Mesenchymal stem cell (in vitro differentiated cells and primary cell): Measurements from ENCODE around the gene UQCRQ.

Experiments
- DNase-seq: peaks from one replicate; pipeline ENCODE4 v3.0.0-alpha.2; 2013
- H2AFZ ChIP-seq: one replicate; pipeline ENCODE4 v1.6.1; 2013; ENCODE audit warnings: low read depth, mild to moderate bottlenecking, control low read depth, inconsistent platforms, low read length, moderate library complexity
- H2AK5ac ChIP-seq: 2 replicates; pipeline ENCODE4 v1.6.1; 2013; ENCODE audit warnings: low read length, moderate library complexity, mild to moderate bottlenecking, inconsistent platforms; ENCODE audit not compliant: severe bottlenecking
- H2BK120ac ChIP-seq: one replicate; pipeline ENCODE4 v1.6.1; 2013; ENCODE audit warnings: low read depth, mild to moderate bottlenecking, inconsistent platforms, low read length, moderate library complexity
- H2BK12ac ChIP-seq, 2 experiments: one replicate each; pipeline ENCODE4 v1.6.1; 2013; ENCODE audit warnings: inconsistent platforms in 2 of 2, low read length in 2 of 2, mild to moderate bottlenecking in 2 of 2, moderate library complexity in 2 of 2, control low read depth in 1 of 2
- H2BK15ac ChIP-seq: one replicate; pipeline ENCODE4 v1.6.1; 2013; ENCODE audit warnings: mild to moderate bottlenecking, low read depth, inconsistent platforms; ENCODE audit not compliant: poor library complexity, severe bottlenecking
- H2BK5ac ChIP-seq: 2 replicates; pipeline ENCODE4 v1.6.1; 2013; ENCODE audit warnings: low read depth, mild to moderate bottlenecking, low read length, control low read depth, inconsistent platforms; ENCODE audit not compliant: poor library complexity, severe bottlenecking
- H3K14ac ChIP-seq, 2 experiments: one replicate each; pipeline ENCODE4 v1.6.1; 2013; ENCODE audit warnings: inconsistent platforms in 2 of 2, low read length in 2 of 2, control low read depth in 1 of 2, mild to moderate bottlenecking in 1 of 2, moderate library complexity in 1 of 2
- H3K18ac ChIP-seq, 2 experiments: one replicate each; pipeline ENCODE4 v1.6.1; 2013; ENCODE audit warnings: inconsistent platforms in 2 of 2, low read length in 2 of 2, control low read depth in 1 of 2, low read depth in 1 of 2, mild to moderate bottlenecking in 1 of 2
- H3K23ac ChIP-seq, 2 experiments: one replicate each; pipeline ENCODE4 v1.6.1; 2013; ENCODE audit warnings: inconsistent platforms in 2 of 2, low read length in 2 of 2, mild to moderate bottlenecking in 2 of 2, moderate library complexity in 2 of 2, control low read depth in 1 of 2
- H3K27ac ChIP-seq: 2 replicates; pipeline ENCODE4 v1.5.1; 2013; ENCODE audit warnings: mild to moderate bottlenecking, moderate library complexity, low read length, control low read depth, inconsistent platforms; ENCODE audit not compliant: poor library complexity, severe bottlenecking
- H3K27me3 ChIP-seq, 2 experiments: 2 replicates each; pipeline versions ENCODE4 v1.6.1 to v1.7.0; 2013; ENCODE audit warnings: low read length in 2 of 2, mild to moderate bottlenecking in 2 of 2, moderate library complexity in 2 of 2, control low read depth in 1 of 2, inconsistent platforms in 1 of 2; ENCODE audit not compliant: control insufficient read depth in 1 of 2, insufficient read depth in 1 of 2
- H3K36me3 ChIP-seq, 2 experiments: 2 replicates each; pipeline versions ENCODE4 v1.6.1 to v1.7.0; 2013; ENCODE audit warnings: low read length in 2 of 2, control low read depth in 1 of 2, inconsistent platforms in 1 of 2, low read depth in 1 of 2, mild to moderate bottlenecking in 1 of 2; ENCODE audit not compliant: insufficient read depth in 2 of 2, control insufficient read depth in 1 of 2
- H3K4ac ChIP-seq, 2 experiments: one replicate each; pipeline ENCODE4 v1.6.1; 2013; ENCODE audit warnings: inconsistent platforms in 2 of 2, low read length in 2 of 2, mild to moderate bottlenecking in 2 of 2, moderate library complexity in 2 of 2, control low read depth in 1 of 2, low read depth in 1 of 2
- H3K4me1 ChIP-seq: 2 replicates; pipeline ENCODE4 v1.6.1; 2013; ENCODE audit warnings: low read depth, low read length, control low read depth; ENCODE audit not compliant: control insufficient read depth, insufficient read depth
- H3K4me2 ChIP-seq: 2 replicates; pipeline ENCODE4 v1.6.1; 2013; ENCODE audit warnings: low read length, mild to moderate bottlenecking, inconsistent platforms; ENCODE audit not compliant: poor library complexity, severe bottlenecking
- H3K4me3 ChIP-seq, 2 experiments: 2 replicates each; pipeline versions ENCODE4 v1.5.1 to v1.7.0; 2013; ENCODE audit warnings: low read length in 2 of 2, mild to moderate bottlenecking in 2 of 2, control low read depth in 1 of 2, low read depth in 1 of 2; ENCODE audit not compliant: insufficient read depth in 1 of 2
- H3K79me1 ChIP-seq: replicated peaks from 2 replicates; pipeline ENCODE4 v1.6.1; 2013; ENCODE audit warnings: mild to moderate bottlenecking, control low read depth, low read length, inconsistent platforms; ENCODE audit not compliant: poor library complexity, severe bottlenecking
- H3K9ac ChIP-seq: 2 replicates; pipeline ENCODE4 v1.7.0; 2013; ENCODE audit warnings: mild to moderate bottlenecking, low read length, moderate library complexity
- H3K9me3 ChIP-seq: 2 replicates; pipeline ENCODE4 v1.7.0; 2013; ENCODE audit warnings: mild to moderate bottlenecking, low read length; ENCODE audit not compliant: control insufficient read depth
- H4K8ac ChIP-seq: one replicate; pipeline ENCODE4 v1.6.1; 2013; ENCODE audit warnings: inconsistent platforms, mild to moderate bottlenecking, low read length, moderate library complexity
- H4K91ac ChIP-seq: one replicate; pipeline ENCODE4 v1.6.1; 2013; ENCODE audit warnings: mild to moderate bottlenecking, low read length, inconsistent platforms
- WGBS: methylation state at CpG from one replicate; pipeline ENCODE4 v1.1.7; 2013; ENCODE audit warnings: mixed read lengths; 5-methylcytosine and 5-hydroxymethylcytosine counted together

UQCRQ gene

DNA sequence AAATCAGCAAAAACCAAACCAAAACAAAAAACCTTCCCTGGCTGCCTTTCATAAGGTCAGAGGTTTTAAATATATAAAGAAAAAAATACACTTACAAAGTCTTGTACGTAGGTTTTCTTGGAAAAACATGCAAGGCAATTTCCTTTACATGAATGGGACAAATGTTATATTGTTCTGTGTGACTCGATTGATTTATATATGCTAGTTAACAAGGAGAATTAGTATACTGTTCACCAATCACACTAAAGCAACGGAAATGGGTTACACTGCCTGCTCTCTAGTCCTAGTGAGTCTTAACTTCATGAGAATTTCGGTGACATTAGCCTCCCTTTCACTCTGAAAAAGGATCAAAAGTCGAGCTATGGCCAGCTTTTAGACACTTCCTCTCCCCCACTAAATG lies 5.7 kb upstream of the UQCRQ start:
- H2BK120ac ChIP-seq = no peak overlapping the region
- H3K4me2 ChIP-seq = no peak overlapping the region
- H3K27ac ChIP-seq = no peak overlapping the region
- H3K9me3 ChIP-seq = no peaks in the 10 kb centered on the region
- no peak overlapping the region for H3K18ac ChIP-seq
- H3K4me1 ChIP-seq = peaks cover under 1% of the 10 kb centered on the region
- no peak overlapping the region for H3K9ac ChIP-seq
- no peak overlapping the region for H4K91ac ChIP-seq
- no peak overlapping the region for H3K4me3 ChIP-seq
- no peak overlapping the region for H2AK5ac ChIP-seq
- no peak overlapping the region for H3K14ac ChIP-seq
- DNase-seq = no peak
- H2BK12ac ChIP-seq = no peak overlapping the region
- H3K79me1 ChIP-seq = no peaks in the 10 kb centered on the region
- no peaks in the 10 kb centered on the region for H3K27me3 ChIP-seq
- H4K8ac ChIP-seq = no peak overlapping the region
- H3K23ac ChIP-seq = no peak overlapping the region
- H2AFZ ChIP-seq = no peak overlapping the region
- H2BK5ac ChIP-seq = no peak overlapping the region
- 62% methylated on average over 3 of the region's 5 CpGs for WGBS
- H3K4ac ChIP-seq = no peak overlapping the region
- no peaks in the 10 kb centered on the region for H3K36me3 ChIP-seq
- H2BK15ac ChIP-seq = no peak overlapping the region

DNA sequence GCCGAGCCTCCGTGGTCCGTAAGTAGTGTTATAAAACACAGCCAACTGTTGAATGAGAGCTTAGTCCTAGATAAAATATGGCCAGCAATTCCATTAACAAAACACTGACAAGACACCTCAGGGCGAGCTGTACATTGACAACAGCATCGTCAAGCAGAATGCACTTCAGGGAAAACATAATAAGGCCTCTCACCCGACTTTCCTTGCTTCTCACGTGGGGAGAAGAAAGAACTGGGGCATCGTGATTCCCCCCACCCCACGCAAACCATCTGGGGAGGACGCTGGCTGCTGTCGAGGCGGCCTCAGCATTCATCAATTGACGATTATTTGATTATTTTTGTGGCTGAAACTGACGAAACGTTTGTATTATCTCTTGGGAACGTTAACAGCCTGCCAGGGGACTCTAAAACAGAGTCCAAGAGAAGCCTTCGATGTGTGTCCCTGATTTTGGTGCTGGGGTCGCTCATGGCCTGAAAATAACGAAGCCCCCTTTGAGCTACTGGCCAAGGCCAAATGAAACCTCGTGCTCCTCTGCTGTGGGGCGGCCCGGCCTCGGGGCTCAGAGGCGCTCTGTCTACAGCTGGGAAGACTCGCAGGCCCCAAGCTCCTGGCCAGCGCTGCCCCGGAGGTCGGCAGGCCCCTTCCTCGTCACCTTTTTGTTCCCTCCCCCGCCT lies 637 bp upstream of the UQCRQ start:
- no peaks in the 10 kb centered on the region for H3K27me3 ChIP-seq
- H2BK5ac ChIP-seq = no peak overlapping the region
- peak overlapping the region; percentile 5 for H4K91ac ChIP-seq
- peak overlapping the region; percentile 40 for H2BK120ac ChIP-seq
- peak overlapping the region; percentile 60 for H3K27ac ChIP-seq
- peak overlapping the region; percentile 98 for H3K9ac ChIP-seq
- H3K14ac ChIP-seq = peak overlapping the region in 1 of 2 experiments; percentile 64
- peaks cover 12 to 29% of the 10 kb centered on the region in 2 experiments for H3K36me3 ChIP-seq
- H3K9me3 ChIP-seq = no peaks in the 10 kb centered on the region
- no peak overlapping the region for H2BK12ac ChIP-seq
- H3K18ac ChIP-seq = peak overlapping the region; percentile 81 to 86
- H3K79me1 ChIP-seq = peaks cover 4% of the 10 kb centered on the region
- DNase-seq = no peak
- H2BK15ac ChIP-seq = no peak overlapping the region
- peak overlapping the region; percentile 48 to 75 for H3K4ac ChIP-seq
- no peak overlapping the region for H2AK5ac ChIP-seq
- H3K4me1 ChIP-seq = peaks cover 6% of the 10 kb centered on the region
- H2AFZ ChIP-seq = peak overlapping the region; percentile 87
- peak overlapping the region; percentile 85 to 97 for H3K4me3 ChIP-seq
- peak overlapping the region; percentile 86 for H4K8ac ChIP-seq
- H3K4me2 ChIP-seq = peak overlapping the region; percentile 77
- WGBS = 49% methylated on average over 30 of the region's 30 CpGs
- no peak overlapping the region for H3K23ac ChIP-seq

DNA sequence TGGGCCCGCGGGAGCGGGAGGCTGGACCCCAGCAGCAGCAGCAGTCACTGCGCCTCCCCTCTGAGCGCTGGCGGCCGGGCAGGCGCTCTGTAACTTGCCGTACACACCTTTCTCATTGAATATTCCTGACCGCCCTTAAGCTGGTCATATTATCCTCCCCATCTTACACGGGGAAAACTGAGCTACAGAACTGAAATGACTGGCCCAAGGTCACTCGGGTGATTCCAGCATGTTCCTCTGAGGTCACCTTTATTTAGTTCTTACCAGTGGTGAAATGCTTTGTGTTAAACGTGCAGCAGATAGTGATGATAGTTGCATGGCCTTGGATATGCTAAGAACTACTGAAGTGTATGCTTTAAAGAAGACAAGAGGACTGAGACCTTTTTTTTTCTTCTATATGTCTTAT lies 607 bp downstream of the UQCRQ start:
- peaks cover 4% of the 10 kb centered on the region for H3K79me1 ChIP-seq

DNA sequence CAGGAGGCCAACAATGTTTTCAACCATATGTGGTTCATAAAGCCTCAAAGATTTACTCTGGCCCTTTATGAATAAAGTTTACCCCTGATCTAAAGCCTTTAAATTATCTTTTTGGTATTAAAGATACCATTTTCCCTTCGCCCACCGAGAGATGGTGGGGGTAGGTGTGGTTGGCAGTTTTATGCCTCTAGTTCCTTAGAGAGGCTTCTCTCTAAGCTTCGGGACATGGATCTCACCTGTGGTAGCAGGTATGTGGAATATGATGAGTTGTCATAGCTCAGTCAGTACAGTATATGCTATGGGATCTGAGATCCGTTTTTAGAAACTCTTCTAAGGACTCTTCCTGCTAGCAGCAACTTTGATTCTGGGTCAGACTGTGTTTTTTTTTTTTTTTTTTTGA lies 2.3 kb downstream of the UQCRQ start:
- H3K9me3 ChIP-seq = no peaks in the 10 kb centered on the region
- H2AFZ ChIP-seq = no peak overlapping the region
- H3K14ac ChIP-seq = no peak overlapping the region
- H2AK5ac ChIP-seq = no peak overlapping the region
- H2BK5ac ChIP-seq = no peak overlapping the region
- H2BK120ac ChIP-seq = no peak overlapping the region
- H2BK15ac ChIP-seq = no peak overlapping the region
- H4K8ac ChIP-seq = no peak overlapping the region
- no peak overlapping the region for H3K4me3 ChIP-seq
- peak overlapping the region; percentile 31 for H3K9ac ChIP-seq
- H2BK12ac ChIP-seq = no peak overlapping the region
- H4K91ac ChIP-seq = no peak overlapping the region
- no peak overlapping the region for H3K4ac ChIP-seq
- 95% methylated on average over 4 of the region's 4 CpGs for WGBS
- DNase-seq = no peak
- H3K27me3 ChIP-seq = no peaks in the 10 kb centered on the region
- H3K23ac ChIP-seq = no peak overlapping the region
- H3K79me1 ChIP-seq = peaks cover 4% of the 10 kb centered on the region
- no peak overlapping the region for H3K18ac ChIP-seq
- no peak overlapping the region for H3K4me2 ChIP-seq
- peaks cover 21 to 51% of the 10 kb centered on the region in 2 experiments for H3K36me3 ChIP-seq
- H3K27ac ChIP-seq = no peak overlapping the region
- H3K4me1 ChIP-seq = peaks cover 10% of the 10 kb centered on the region

More for the DNA sequence above, 607 bp downstream of the UQCRQ start:
- peak overlapping the region; percentile 83 for H3K27ac ChIP-seq
- peak overlapping the region; percentile 38 for H3K4me2 ChIP-seq
- DNase-seq = no peak
- H4K8ac ChIP-seq = peak overlapping the region; percentile 66
- peak overlapping the region in 1 of 2 experiments; percentile 83 for H3K14ac ChIP-seq
- H3K18ac ChIP-seq = peak overlapping the region; percentile 92 to 97
- under 1% methylated on average over 12 of the region's 13 CpGs for WGBS
- peak overlapping the region; percentile 93 for H2AFZ ChIP-seq
- H2BK12ac ChIP-seq = peak overlapping the region in 1 of 2 experiments; percentile 29
- no peak overlapping the region for H2AK5ac ChIP-seq
- peak overlapping the region; percentile 98 for H3K9ac ChIP-seq
- peak overlapping the region; percentile 85 to 97 for H3K4me3 ChIP-seq
- peak overlapping the region; percentile 1 for H2BK15ac ChIP-seq
- H3K4me1 ChIP-seq = peaks cover 6% of the 10 kb centered on the region
- H3K23ac ChIP-seq = peak overlapping the region in 1 of 2 experiments; percentile 11
- H2BK5ac ChIP-seq = no peak overlapping the region
- peak overlapping the region; percentile 11 for H2BK120ac ChIP-seq
- H3K36me3 ChIP-seq = peaks cover 15 to 35% of the 10 kb centered on the region in 2 experiments
- H4K91ac ChIP-seq = no peak overlapping the region
- no peaks in the 10 kb centered on the region for H3K27me3 ChIP-seq
- peak overlapping the region in 1 of 2 experiments; percentile 93 for H3K4ac ChIP-seq
- no peaks in the 10 kb centered on the region for H3K9me3 ChIP-seq
